Measurements from ENCODE around the gene NDC80. TPM values are rescaled to one million over a fixed set of nuclear protein-coding genes. Genes with fewer than 3 reads are reported as not detected.

Gene NDC80
- total RNA-seq, 1 donor from 2014 or later, result 98.1 TPM

DNA sequence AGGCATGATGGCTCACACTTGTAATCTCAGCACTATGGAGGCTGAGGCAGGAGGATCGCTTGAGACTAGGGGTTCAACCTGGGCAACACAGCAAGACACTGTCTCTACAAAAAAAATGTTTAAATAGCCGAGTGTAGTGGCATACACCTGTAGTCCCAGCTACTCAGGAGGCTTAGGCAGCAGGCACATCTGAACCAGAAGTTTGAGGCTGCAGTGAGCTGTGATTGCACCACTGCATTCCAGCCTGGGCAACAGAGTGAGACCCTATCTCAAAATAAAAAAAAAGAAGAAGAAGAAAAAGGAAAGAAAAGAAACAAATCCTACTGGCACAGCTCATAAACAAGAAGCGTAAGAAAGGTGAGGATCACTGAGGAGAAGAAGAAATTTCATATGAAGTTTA, 19.9 kb upstream of the NDC80 start:
- Histone ChIP-seq H4K20me1 (ENCODE audit: low read depth) (no peaks in the 10 kb centered on the region), H3K4me2 (no peak overlapping the region), H3K79me2 (ENCODE audit: low read depth) (no peaks in the 10 kb centered on the region), H3K36me3 (peaks cover 5% of the 10 kb centered on the region), H3K4me3 (no peak overlapping the region), H3F3A (ENCODE audit: low read depth) (no peaks in the 10 kb centered on the region), H3K9me3 (ENCODE audit: low read depth) (no peaks in the 10 kb centered on the region), H3K27me3 (no peaks in the 10 kb centered on the region), H2AFZ (replicated peaks) (no peak overlapping the region), H3K4me1 (peaks cover 8% of the 10 kb centered on the region), H3K27ac (no peak overlapping the region), H3K9ac (no peak overlapping the region)
- H3K27ac Mint-ChIP-seq, result no peak overlapping the region
- H3K36me3 Mint-ChIP-seq, result peaks cover 8% of the 10 kb centered on the region
- no peak for DNase-seq (ENCODE audit: low spot score)
- no peak overlapping the region for H3K4me3 Mint-ChIP-seq
- TF ChIP-seq EZH2phosphoT487 (IDR thresholded peaks at IDR 0.05), result no peak
- TF ChIP-seq, protein P1, sequence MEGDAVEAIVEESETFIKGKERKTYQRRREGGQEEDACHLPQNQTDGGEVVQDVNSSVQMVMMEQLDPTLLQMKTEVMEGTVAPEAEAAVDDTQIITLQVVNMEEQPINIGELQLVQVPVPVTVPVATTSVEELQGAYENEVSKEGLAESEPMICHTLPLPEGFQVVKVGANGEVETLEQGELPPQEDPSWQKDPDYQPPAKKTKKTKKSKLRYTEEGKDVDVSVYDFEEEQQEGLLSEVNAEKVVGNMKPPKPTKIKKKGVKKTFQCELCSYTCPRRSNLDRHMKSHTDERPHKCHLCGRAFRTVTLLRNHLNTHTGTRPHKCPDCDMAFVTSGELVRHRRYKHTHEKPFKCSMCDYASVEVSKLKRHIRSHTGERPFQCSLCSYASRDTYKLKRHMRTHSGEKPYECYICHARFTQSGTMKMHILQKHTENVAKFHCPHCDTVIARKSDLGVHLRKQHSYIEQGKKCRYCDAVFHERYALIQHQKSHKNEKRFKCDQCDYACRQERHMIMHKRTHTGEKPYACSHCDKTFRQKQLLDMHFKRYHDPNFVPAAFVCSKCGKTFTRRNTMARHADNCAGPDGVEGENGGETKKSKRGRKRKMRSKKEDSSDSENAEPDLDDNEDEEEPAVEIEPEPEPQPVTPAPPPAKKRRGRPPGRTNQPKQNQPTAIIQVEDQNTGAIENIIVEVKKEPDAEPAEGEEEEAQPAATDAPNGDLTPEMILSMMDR (IDR thresholded peaks at IDR 0.05), result no peak
- no peak for TF ChIP-seq EZH2 (IDR thresholded peaks at IDR 0.05)
- H3K9me3 Mint-ChIP-seq, result no peaks in the 10 kb centered on the region
- no peaks in the 10 kb centered on the region for H3K4me1 Mint-ChIP-seq
- H3K27me3 Mint-ChIP-seq (ENCODE audit: insufficient read depth, low read depth), result peaks cover 2% of the 10 kb centered on the region

- H3K9me3 Mint-ChIP-seq, result no peaks in the 10 kb centered on the region
- H3K36me3 Mint-ChIP-seq, result peaks cover 8% of the 10 kb centered on the region
- H3K4me1 Mint-ChIP-seq, result no peaks in the 10 kb centered on the region
- Histone ChIP-seq H3K27ac (no peak overlapping the region), H4K20me1 (ENCODE audit: low read depth) (no peaks in the 10 kb centered on the region), H3K4me2 (no peak overlapping the region), H3K9me3 (ENCODE audit: low read depth) (no peaks in the 10 kb centered on the region), H3K79me2 (ENCODE audit: low read depth) (no peaks in the 10 kb centered on the region), H3K4me3 (no peak overlapping the region), H3K9ac (no peak overlapping the region), H2AFZ (replicated peaks) (no peak overlapping the region), H3F3A (ENCODE audit: low read depth) (no peaks in the 10 kb centered on the region), H3K27me3 (no peaks in the 10 kb centered on the region), H3K4me1 (peaks cover 12% of the 10 kb centered on the region), H3K36me3 (peaks cover 5% of the 10 kb centered on the region)
- DNase-seq (ENCODE audit: low spot score), result no peak
- H3K27me3 Mint-ChIP-seq (ENCODE audit: insufficient read depth, low read depth), result no peaks in the 10 kb centered on the region
- H3K4me3 Mint-ChIP-seq, result no peak overlapping the region
- TF ChIP-seq EZH2 (IDR thresholded peaks at IDR 0.05) (no peak), EZH2phosphoT487 (IDR thresholded peaks at IDR 0.05) (no peak)
- TF ChIP-seq, protein P1 (IDR thresholded peaks at IDR 0.05), result no peak
- no peak overlapping the region for H3K27ac Mint-ChIP-seq
Observed at GRCh38 chr18:2554696-2555095, 16.7 kb upstream of the NDC80 start.

DNA sequence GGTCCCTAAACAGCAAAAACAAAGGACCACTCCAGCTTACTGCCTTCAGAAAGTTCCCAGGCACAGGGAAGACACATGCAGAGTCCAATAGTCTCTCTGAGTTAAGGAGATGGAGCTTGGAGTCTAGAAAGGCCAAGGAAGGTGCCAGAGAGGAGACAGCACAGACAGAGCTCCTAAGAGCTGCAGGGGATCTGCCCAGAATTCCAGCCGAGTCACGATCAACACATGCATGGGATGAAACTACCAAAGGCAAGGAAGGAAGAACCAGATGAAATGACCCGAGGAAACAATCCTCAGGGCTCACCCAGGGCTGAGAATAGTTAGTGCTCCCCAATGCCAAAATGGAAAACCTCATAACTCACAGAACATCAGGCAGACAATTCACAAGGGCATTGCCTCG, 15.5 kb upstream of the NDC80 start:
- Histone ChIP-seq H3K36me3 (peaks cover 5% of the 10 kb centered on the region), H3K4me1 (peaks cover 12% of the 10 kb centered on the region), H3K9me3 (ENCODE audit: low read depth) (no peaks in the 10 kb centered on the region), H3K4me2 (no peak overlapping the region), H4K20me1 (ENCODE audit: low read depth) (no peaks in the 10 kb centered on the region), H3K27ac (no peak overlapping the region), H3K27me3 (no peaks in the 10 kb centered on the region), H2AFZ (replicated peaks) (no peak overlapping the region), H3K4me3 (no peak overlapping the region), H3F3A (ENCODE audit: low read depth) (no peaks in the 10 kb centered on the region), H3K79me2 (ENCODE audit: low read depth) (no peaks in the 10 kb centered on the region), H3K9ac (no peak overlapping the region)
- H3K4me1 Mint-ChIP-seq, result no peaks in the 10 kb centered on the region
- no peak for DNase-seq (ENCODE audit: low spot score)
- H3K36me3 Mint-ChIP-seq, result peaks cover 5% of the 10 kb centered on the region
- H3K27ac Mint-ChIP-seq, result no peak overlapping the region
- TF ChIP-seq, protein P1 (IDR thresholded peaks at IDR 0.05), result no peak
- TF ChIP-seq EZH2 (IDR thresholded peaks at IDR 0.05), result no peak
- TF ChIP-seq EZH2phosphoT487 (IDR thresholded peaks at IDR 0.05), result no peak
- H3K4me3 Mint-ChIP-seq, result no peak overlapping the region
- peaks cover 2% of the 10 kb centered on the region for H3K27me3 Mint-ChIP-seq (ENCODE audit: insufficient read depth, low read depth)
- no peaks in the 10 kb centered on the region for H3K9me3 Mint-ChIP-seq

Measured in neural progenitor cell (in vitro differentiated cells).